Measurements from ENCODE around the gene PPT2. TPM values are rescaled to one million over a fixed set of nuclear protein-coding genes. Genes with fewer than 3 reads are reported as not detected.

Gene PPT2
- polyA plus RNA-seq, 2 of the 4 experiments (the other 2 are of a cell fraction) = 9.3 to 11.7 TPM

GRCh38 chr6:32154514-32155161 is 697 bp downstream of the PPT2 start (continued):
- TF ChIP-seq ATOH8 (CRISPR knock-in tag; IDR thresholded peaks at IDR 0.05; ENCODE audit: low read depth) (no peak), HOXB13 (CRISPR knock-in tag; IDR thresholded peaks at IDR 0.05; ENCODE audit: low read depth) (no peak), RAD21 (conservative IDR thresholded peaks at IDR 0.05 in 1 of 2, IDR thresholded peaks at IDR 0.05 in 1 of 2) (peak; percentile 64 to 65), PBX3 (IDR thresholded peaks at IDR 0.05) (no peak), MAX (IDR thresholded peaks at IDR 0.05) (no peak)

GRCh38 chr6:32156891-32157290 is 3.0 kb downstream of the PPT2 start:
- 91% methylated on average over 9 of the region's 9 CpGs for WGBS (ENCODE audit: missing lambda C conversion rate)
- Histone ChIP-seq H3K4me3 (no peak overlapping the region), H3K4me2 (no peak overlapping the region), H3K4me1 (peaks cover 14% of the 10 kb centered on the region; the same call in 2 of the 3 replicates), H3K9me3 (no peaks in the 10 kb centered on the region), H3K27ac (no peak overlapping the region)
- ChIA-PET POLR2A (no interaction called here), CTCF (interaction anchor here (2.3 kb wide), 1 partner anchor 39 kb away, joined by 16 read pairs; no protein-coding TSS in a partner anchor)
- FAIRE-seq (no peak), DNase-seq (ENCODE audit: low read depth in 1 of 2, low spot score in 1 of 2) (no peak), ATAC-seq (no peak)
- TF ChIP-seq MAFK (IDR thresholded peaks at IDR 0.05; ENCODE audit: partially characterized antibody) = peak; percentile 50
- TF ChIP-seq HEYL (CRISPR knock-in tag; IDR thresholded peaks at IDR 0.05) = no peak

GRCh38 chr6:32158052-32158451 is 4.1 kb downstream of the PPT2 start:
- Histone ChIP-seq H3K27ac (no peak overlapping the region), H3K4me1 (peaks cover 10% of the 10 kb centered on the region; the same call in 2 of the 3 replicates), H3K4me3 (no peak overlapping the region), H3K9me3 (no peaks in the 10 kb centered on the region), H3K4me2 (no peak overlapping the region)
- FAIRE-seq (no peak), DNase-seq (ENCODE audit: low read depth in 1 of 2, low spot score in 1 of 2) (no peak), ATAC-seq (no peak)
- TF ChIP-seq NFE2L2 (conservative IDR thresholded peaks at IDR 0.05; ENCODE audit: low read length) = no peak
- TF ChIP-seq RCOR1 (IDR thresholded peaks at IDR 0.05; ENCODE audit: low read depth, low read length) = no peak
- no peak for TF ChIP-seq MAX (IDR thresholded peaks at IDR 0.05)
- no peak for TF ChIP-seq TP53 (CRISPR knock-in tag; IDR thresholded peaks at IDR 0.05)
- no peak for TF ChIP-seq ELK1 (IDR thresholded peaks at IDR 0.05; ENCODE audit: low read depth, low read length)
- TF ChIP-seq KDM1A (IDR thresholded peaks at IDR 0.05; ENCODE audit: low read depth) = no peak
- no peak for TF ChIP-seq HOXA7 (CRISPR knock-in tag; IDR thresholded peaks at IDR 0.05)
- TF ChIP-seq RARB (CRISPR knock-in tag; IDR thresholded peaks at IDR 0.05) = no peak
- TF ChIP-seq FOSL2 (IDR thresholded peaks at IDR 0.05) = no peak
- no peak for TF ChIP-seq FOSL2 (CRISPR knock-in tag; IDR thresholded peaks at IDR 0.05)
- TF ChIP-seq FOXS1 (CRISPR knock-in tag; IDR thresholded peaks at IDR 0.05) = no peak
- TF ChIP-seq GATA3 (IDR thresholded peaks at IDR 0.05; ENCODE audit: borderline replicate concordance) = no peak
- TF ChIP-seq NR3C1 (IDR thresholded peaks at IDR 0.05) = no peak
- TF ChIP-seq PBX3 (IDR thresholded peaks at IDR 0.05) = no peak
- no peak for TF ChIP-seq EP300 (IDR thresholded peaks at IDR 0.05)
- no peak for TF ChIP-seq HMGXB4 (CRISPR knock-in tag; IDR thresholded peaks at IDR 0.05; ENCODE audit: borderline replicate concordance)
- TF ChIP-seq EHF (CRISPR knock-in tag; IDR thresholded peaks at IDR 0.05) = no peak
- TF ChIP-seq E2F6 (IDR thresholded peaks at IDR 0.05; ENCODE audit: borderline replicate concordance, low read depth) = no peak
- ChIA-PET CTCF (interaction anchor here (2.3 kb wide), 1 partner anchor 40 kb away, joined by 16 read pairs; no protein-coding TSS in a partner anchor), POLR2A (no interaction called here)

Measured in A549 (cell line).